T47D (cell line): Measurements from ENCODE around the gene PSG6.
A peak's percentile ranks its signal among the peaks of the same experiment; 100 is the strongest.
"Not testable (repeated sequence)": the region's sequence is repeated elsewhere in the genome, so short reads cannot be mapped to it uniquely, and the experiment has no call there.

ENCODE experiments used
- DNase-seq, 2 experiments: peaks; one replicate each; pipeline versions ENCODE4 v3.0.0 to v3.0.0-alpha.2; 2011 to 2012; ENCODE audit warnings: low read depth in 1 of 2, low spot score in 1 of 2
- JUND ChIP-seq: IDR thresholded peaks from 2 replicates; pipeline ENCODE4 v1.6.1; 2012; ENCODE audit warnings: low read depth
- in situ Hi-C: cut with HindIII; loops from 2 replicates; pipeline ENCODE4 v1.10.0; 2016; ENCODE audit warnings: low sequenced_read_pairs, low pct_unique_long_range_greater_than_20kb

Gene PSG6

DNA sequence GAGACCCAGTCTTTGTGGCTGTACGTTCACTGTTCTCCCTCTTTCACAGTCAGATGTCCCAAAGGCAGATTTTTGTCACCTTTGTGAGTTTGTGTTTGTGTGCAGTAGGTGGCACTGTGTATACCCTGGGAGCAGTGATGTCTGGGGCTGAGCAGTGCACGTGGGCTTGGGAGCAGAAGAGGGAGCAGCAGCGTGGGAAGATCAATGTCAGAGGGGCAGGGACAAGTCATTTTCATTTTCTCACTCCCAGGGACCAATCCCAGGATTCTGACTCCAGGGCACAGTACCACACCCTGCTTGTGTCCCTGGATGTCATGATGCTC lies 2.0 kb upstream of the PSG6 start:
- DNase-seq, result peak in 1 of 2 experiments; percentile 13
- no peak for TF ChIP-seq JUND
- in situ Hi-C loops, result no loop called here

DNA sequence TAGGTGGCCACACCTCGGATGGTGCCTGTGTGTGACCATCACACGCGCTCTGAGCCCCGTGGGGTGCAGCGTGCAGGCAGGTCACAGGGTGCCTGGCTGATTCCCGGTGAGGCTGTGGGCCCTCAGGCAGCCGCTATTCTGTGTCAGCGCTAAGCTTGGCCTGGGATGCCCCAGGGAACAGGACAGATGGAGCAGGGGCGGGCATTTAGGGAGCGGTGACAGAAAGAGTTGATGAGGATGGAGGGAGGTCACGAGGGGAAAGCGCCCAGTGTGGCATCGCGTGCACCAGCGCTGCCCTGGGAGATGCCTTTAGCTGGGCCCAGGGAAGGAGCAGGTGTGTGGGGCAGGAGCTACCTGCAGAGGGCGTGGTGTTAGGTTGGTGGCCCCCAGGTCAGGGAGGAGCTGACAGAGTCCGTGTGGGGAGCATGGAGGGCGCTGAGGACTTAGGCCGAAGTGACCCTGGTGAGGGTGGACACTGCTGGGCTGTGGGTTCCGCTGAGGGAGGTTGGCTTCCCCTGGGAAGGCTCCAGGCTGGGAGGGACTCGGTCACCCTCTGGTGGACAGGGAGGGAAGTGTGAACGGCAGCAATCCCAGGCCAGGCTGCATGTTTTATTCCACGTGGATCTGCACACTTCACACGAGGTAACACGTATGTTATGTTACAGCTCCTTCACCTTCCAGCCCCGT lies 1.5 kb upstream of the PSG6 start:
- DNase-seq, in situ Hi-C loops: not testable (repeated sequence)

GRCh38 chr19:42918377-42919069 lies 829 bp upstream of the PSG6 start:
- DNase-seq, in situ Hi-C loops: not testable (repeated sequence)

DNA sequence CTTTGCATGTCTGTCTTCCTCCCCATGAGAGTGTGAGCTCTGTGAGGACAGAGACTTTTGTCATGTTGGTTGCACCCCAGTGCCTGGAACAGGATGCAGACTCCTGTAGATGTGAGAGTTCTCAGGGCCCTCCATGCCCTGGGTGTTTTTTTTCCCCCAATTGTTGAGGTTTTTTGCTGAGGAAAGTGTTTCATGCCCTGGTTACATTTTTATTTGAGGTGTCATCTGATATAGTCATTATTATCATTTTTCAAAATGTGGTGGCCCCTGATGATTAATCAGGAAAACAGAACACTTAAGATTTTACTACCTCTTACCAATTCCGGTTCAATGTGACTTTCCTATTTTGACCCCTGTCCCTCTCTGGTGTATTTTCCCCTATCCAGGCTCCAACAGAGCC lies 763 bp downstream of the PSG6 start:
- in situ Hi-C loops, DNase-seq: not testable (repeated sequence)

DNA sequence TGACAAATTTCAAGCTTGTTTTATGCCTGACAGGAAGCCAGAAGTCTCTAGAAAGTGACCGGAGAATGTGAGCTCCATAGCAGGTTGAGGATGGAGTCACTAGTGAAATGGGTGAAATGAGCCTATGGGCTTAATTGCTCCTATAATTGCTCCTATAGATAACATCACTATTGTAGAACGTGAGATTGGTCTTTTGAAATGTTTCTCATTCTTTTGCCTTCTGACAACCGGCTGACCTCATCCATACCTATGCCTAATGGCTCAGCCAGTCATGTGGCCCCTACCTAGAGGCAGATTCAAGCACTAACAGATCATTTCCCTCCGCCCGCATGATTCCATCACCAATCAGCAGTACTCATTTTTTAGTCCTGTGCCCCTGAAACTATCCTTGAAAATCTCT lies 4.2 kb downstream of the PSG6 start:
- DNase-seq, in situ Hi-C loops: not testable (repeated sequence)

GRCh38 chr19:42912941-42913340 lies 4.8 kb downstream of the PSG6 start:
- DNase-seq, in situ Hi-C loops: not testable (repeated sequence)

GRCh38 chr19:42911731-42912130 lies 6.0 kb downstream of the PSG6 start:
- in situ Hi-C loops, DNase-seq: not testable (repeated sequence)

DNA sequence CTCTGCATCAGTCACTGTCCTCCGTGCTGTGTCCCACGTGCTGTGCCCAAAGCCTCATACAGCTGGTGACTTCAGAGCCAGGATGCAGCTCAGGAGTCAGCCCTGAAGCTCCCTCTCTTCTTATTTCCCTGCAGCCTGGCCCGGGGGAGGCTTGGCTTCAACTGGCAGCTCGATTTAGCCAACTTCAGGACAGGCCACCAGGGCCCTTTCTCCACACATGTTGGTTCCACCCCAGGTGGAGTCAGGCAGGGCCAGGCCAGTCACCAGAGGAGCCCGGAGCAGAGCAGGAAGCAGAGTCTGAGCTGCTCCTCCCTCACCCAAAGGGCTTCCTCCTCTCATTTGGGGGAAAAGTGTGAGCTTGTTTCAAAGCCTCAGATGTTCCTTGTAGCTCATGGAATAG lies 11.5 kb downstream of the PSG6 start:
- DNase-seq, in situ Hi-C loops: not testable (repeated sequence)

DNA sequence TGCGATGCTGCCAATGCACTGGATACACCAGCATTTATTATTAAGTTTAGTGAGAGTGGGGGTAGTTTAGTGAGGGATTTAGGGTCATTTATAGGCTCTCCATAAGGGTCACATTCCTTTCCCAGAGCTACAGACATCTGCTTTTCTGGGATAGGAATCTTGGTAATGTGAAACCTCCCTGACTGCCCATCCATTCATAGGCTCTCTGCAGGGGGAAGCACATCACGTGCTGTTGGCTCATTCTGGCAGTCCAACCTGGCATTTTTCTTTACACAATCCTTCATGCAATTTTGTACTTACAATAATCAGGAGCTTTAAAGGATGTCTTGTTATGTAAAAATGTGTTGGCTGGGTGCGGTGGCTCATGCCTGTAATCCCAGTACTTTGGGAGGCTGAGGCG lies 17.1 kb downstream of the PSG6 start:
- DNase-seq, in situ Hi-C loops: not testable (repeated sequence)

DNA sequence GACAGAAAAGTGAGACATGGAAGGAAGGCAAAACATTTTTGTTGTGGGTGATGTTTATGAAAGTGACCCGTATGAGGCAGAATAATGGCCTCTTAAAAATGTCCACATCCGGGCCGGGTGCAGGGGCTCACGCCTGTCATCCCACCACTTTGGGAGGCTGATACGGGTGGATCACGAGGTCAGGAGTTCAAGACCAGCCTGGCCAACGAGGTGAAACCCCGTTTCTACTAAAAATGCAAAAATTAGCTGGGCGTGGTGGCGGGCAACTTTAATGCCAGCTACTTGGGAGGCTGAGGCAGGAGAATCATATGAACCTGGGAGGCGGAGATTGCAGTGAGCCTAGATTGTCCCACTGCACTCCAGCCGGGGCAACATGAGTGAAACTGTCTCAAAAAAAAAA lies 18.0 kb downstream of the PSG6 start:
- DNase-seq, in situ Hi-C loops: not testable (repeated sequence)

DNA sequence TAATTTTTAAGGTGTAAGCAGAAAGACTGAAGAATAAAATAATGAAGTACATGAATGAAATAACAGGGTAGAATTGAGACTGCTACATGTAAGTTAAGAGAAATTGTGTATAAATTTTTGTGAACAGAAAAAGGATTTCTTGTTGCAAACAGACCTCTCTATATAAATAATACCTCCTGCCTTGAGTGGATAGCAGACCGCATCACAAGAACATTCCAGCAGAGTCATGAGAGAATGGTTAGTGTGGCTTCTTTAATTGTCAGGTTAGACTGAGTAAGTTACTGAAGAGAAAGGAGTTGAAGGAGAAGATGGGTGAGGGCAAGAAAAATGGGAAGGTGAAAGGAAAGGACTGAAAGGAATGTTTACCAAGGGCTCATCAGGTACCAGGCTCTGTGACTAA lies 18.6 kb downstream of the PSG6 start:
- DNase-seq, in situ Hi-C loops: not testable (repeated sequence)

- in situ Hi-C loops, result not testable (repeated sequence)
Measured at GRCh38 chr19:42898656-42899055, 19.0 kb downstream of the PSG6 start.

DNA sequence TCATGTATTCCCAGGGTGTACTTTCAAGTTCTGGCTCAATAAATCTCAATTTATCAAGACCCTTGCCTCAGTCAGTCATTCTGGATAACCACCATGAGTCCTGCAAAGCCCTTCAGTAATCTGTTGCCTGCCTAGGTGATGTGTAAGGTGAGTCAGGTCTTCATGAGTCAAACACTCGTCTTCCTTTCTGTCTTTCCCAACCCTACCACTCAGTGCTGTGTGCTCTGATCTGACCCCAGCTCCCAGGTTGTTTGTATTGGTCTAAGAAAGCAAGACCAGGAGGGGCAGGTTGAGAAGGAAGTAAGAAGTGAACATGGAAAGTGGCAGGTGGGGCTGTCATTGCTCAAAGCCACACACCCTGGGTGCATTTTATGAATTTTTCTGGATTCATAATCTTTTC lies 20.0 kb downstream of the PSG6 start:
- in situ Hi-C loops, DNase-seq: not testable (repeated sequence)

More at GRCh38 chr19:42898656-42899055, 19.0 kb downstream of the PSG6 start:
- not testable (repeated sequence) for DNase-seq

- in situ Hi-C loops, DNase-seq: not testable (repeated sequence)
Measured at GRCh38 chr19:42890446-42890845, 27.2 kb downstream of the PSG6 start.

GRCh38 chr19:42887876-42888445 lies 29.7 kb downstream of the PSG6 start:
- DNase-seq, in situ Hi-C loops: not testable (repeated sequence)

- DNase-seq, in situ Hi-C loops: not testable (repeated sequence)
Measured at GRCh38 chr19:42882730-42883129, 35.0 kb downstream of the PSG6 start.

DNA sequence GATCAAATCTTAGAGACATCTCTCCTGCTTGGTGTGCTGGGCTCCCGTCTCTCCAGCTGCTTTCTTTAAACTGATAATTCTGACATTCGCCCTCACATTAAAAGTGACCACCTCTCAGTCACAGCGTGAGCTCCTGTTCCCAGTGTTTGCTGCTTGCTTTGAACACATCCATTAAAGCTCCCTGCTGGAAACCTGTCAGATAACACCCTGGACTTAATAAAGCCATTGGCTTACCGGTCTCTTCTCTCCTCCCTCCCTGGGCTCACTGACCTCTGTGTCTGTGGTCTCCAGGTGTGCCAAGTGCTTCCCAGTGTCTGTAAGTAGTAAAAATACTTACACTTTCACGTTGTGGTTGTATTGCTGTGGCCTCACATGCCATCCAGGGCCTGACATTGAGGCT lies 35.7 kb downstream of the PSG6 start:
- DNase-seq, in situ Hi-C loops: not testable (repeated sequence)

- in situ Hi-C loops, result not testable (repeated sequence)
- peak in 1 of 2 experiments; percentile 12 for DNase-seq
Measured at GRCh38 chr19:42881279-42881678, 36.4 kb downstream of the PSG6 start.

DNA sequence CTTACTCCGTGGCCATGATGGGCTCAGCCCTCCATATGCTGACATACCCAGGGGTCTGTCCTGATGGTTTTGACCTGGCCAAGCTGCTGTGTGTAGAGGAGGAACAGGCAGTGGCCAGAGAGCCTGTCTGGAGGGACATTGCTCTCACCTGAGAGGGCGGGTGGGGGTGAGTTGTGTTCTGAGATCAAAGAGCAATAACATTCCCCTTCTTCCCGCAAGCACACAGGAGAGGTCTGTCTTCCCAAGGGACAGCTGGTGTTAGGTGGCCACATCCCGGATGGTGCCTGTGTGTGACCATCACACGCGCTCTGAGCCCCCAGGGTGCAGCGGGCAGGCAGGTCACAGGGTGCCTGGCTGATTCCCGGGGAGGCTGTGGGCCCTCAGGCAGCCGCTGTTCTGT lies 37.1 kb downstream of the PSG6 start:
- DNase-seq, in situ Hi-C loops: not testable (repeated sequence)
